Naive thymus-derived CD4-positive, alpha-beta T cell (primary cell): ENCODE results near the gene PCNX1. TPM values are rescaled to one million over a fixed set of nuclear protein-coding genes. Genes with fewer than 3 reads are reported as not detected.
"Not testable (repeated sequence)": the region's sequence is repeated elsewhere in the genome, so short reads cannot be mapped to it uniquely, and the experiment has no call there.

Source experiments
- ATAC-seq: fragments of 150-1000 bp; cut with Tn5 transposase; 2 replicates; pipeline ENCODE4 v1.10.0; 2021; ENCODE audit warnings: mild to moderate bottlenecking, moderate library complexity
- CTCF ChIA-PET: fragments of 350-600 bp; sonication (Branson Sonifier 250); formaldehyde crosslinking; loops from one replicate; lab custom pipeline; 2021; ENCODE audit warnings: antibody characterized with exemption; lab: Charles Lee
- POLR2A ChIA-PET: fragments of 350-600 bp; sonication (Branson Sonifier 250); formaldehyde crosslinking; loops from one replicate; lab custom pipeline; 2021; ENCODE audit warnings: antibody characterized with exemption, inconsistent platforms; lab: Charles Lee
- DNase-seq, 9 donors: peaks; one replicate each; pipeline versions ENCODE4 v3.0.0 to v3.0.0-alpha.2; 2020 to 2022; ENCODE audit warnings: mixed read lengths in 1 of 9
- H3K27ac ChIP-seq: one replicate; pipeline ENCODE4 v1.7.0; 2013; ENCODE audit warnings: mild to moderate bottlenecking, low read depth, low read length, moderate library complexity
- H3K27me3 ChIP-seq, 2 donors: one replicate each; pipeline ENCODE4 v1.7.0; 2013; ENCODE audit warnings: low read length in 2 of 2, mild to moderate bottlenecking in 2 of 2, moderate library complexity in 2 of 2; ENCODE audit not compliant: control insufficient read depth in 2 of 2, insufficient read depth in 2 of 2
- H3K36me3 ChIP-seq, 3 experiments: 1 replicate in 2 of 3; 2 replicates in 1 of 3; pipeline ENCODE4 v1.7.0; 2013; ENCODE audit warnings: low read length in 3 of 3, mild to moderate bottlenecking in 3 of 3, moderate library complexity in 1 of 3; ENCODE audit not compliant: insufficient read depth in 3 of 3, control insufficient read depth in 2 of 3
- H3K4me1 ChIP-seq, 2 donors: one replicate each; pipeline ENCODE4 v1.7.0; 2013; ENCODE audit warnings: low read length in 2 of 2, mild to moderate bottlenecking in 2 of 2, moderate library complexity in 1 of 2; ENCODE audit not compliant: control insufficient read depth in 2 of 2, insufficient read depth in 2 of 2
- H3K4me3 ChIP-seq: 2 replicates; pipeline ENCODE4 v1.7.0; 2013; ENCODE audit warnings: mild to moderate bottlenecking, low read length
- H3K9me3 ChIP-seq, 3 experiments: 1 replicate in 2 of 3; 2 replicates in 1 of 3; pipeline ENCODE4 v1.7.0; 2013; ENCODE audit warnings: low read length in 3 of 3; ENCODE audit not compliant: control insufficient read depth in 2 of 3
- H3K27ac Mint-ChIP-seq, 9 donors: one replicate each; pipeline ENCODE4 v1.8.0; 2020 to 2022; ENCODE audit warnings: mixed read lengths in 9 of 9, mild to moderate bottlenecking in 8 of 9, moderate library complexity in 5 of 9, inconsistent platforms in 2 of 9
- H3K27me3 Mint-ChIP-seq, 5 donors: one replicate each; pipeline ENCODE4 v1.8.0; 2021 to 2022; ENCODE audit warnings: mixed read lengths in 5 of 5, mild to moderate bottlenecking in 1 of 5
- H3K36me3 Mint-ChIP-seq, 5 donors: one replicate each; pipeline ENCODE4 v1.8.0; 2020 to 2022; ENCODE audit warnings: mixed read lengths in 5 of 5, mild to moderate bottlenecking in 3 of 5, inconsistent platforms in 1 of 5
- H3K4me1 Mint-ChIP-seq, 7 donors: one replicate each; pipeline ENCODE4 v1.8.0; 2020 to 2022; ENCODE audit warnings: mixed read lengths in 7 of 7, mild to moderate bottlenecking in 3 of 7, inconsistent platforms in 1 of 7
- H3K4me3 Mint-ChIP-seq, 10 donors: one replicate each; pipeline ENCODE4 v1.8.0; 2020 to 2022; ENCODE audit warnings: mild to moderate bottlenecking in 10 of 10, mixed read lengths in 10 of 10, moderate library complexity in 6 of 10, inconsistent platforms in 2 of 10
- H3K9me3 Mint-ChIP-seq, 11 donors: one replicate each; pipeline ENCODE4 v1.8.0; 2020 to 2022; ENCODE audit warnings: mixed read lengths in 11 of 11, mild to moderate bottlenecking in 4 of 11, inconsistent platforms in 1 of 11, moderate library complexity in 1 of 11
- intact Hi-C, 2 donors: fragments of 100-400 bp; cut with micrococcal nuclease; formaldehyde crosslinking; loops; one replicate each; pipeline ENCODE4 v1.15.1; 2023
- polyA plus RNA-seq, 2 donors: library from polyadenylated mRNA; unstranded; fragments of 300-500 nt; fragmentation: Illumina TruSeq; gene quantifications; one replicate each; pipeline ENCODE4 v1.2.3, GENCODE V29; 2021
- total RNA-seq, 6 experiments: library from RNA in 5 of 6; stranded (reverse) in 5 of 6; gene quantifications; 1 replicate in 5 of 6; 2 replicates in 1 of 6; pipeline ENCODE4 v1.2.3 and lab custom pipeline; 2021 to 2026

PCNX1 gene
- total RNA-seq (100 to 1,000 TPM in 4 of 5 experiments, 10 to 100 TPM in 1; 80.8 to 114 (median 112) TPM), polyA plus RNA-seq (10 to 100 TPM; 11.2 to 12.2 TPM), total RNA-seq (lab: John Stamatoyannopoulos, UW) (350 reads per million, percentile 97 among the genes with 10 or more reads in this experiment)

DNA sequence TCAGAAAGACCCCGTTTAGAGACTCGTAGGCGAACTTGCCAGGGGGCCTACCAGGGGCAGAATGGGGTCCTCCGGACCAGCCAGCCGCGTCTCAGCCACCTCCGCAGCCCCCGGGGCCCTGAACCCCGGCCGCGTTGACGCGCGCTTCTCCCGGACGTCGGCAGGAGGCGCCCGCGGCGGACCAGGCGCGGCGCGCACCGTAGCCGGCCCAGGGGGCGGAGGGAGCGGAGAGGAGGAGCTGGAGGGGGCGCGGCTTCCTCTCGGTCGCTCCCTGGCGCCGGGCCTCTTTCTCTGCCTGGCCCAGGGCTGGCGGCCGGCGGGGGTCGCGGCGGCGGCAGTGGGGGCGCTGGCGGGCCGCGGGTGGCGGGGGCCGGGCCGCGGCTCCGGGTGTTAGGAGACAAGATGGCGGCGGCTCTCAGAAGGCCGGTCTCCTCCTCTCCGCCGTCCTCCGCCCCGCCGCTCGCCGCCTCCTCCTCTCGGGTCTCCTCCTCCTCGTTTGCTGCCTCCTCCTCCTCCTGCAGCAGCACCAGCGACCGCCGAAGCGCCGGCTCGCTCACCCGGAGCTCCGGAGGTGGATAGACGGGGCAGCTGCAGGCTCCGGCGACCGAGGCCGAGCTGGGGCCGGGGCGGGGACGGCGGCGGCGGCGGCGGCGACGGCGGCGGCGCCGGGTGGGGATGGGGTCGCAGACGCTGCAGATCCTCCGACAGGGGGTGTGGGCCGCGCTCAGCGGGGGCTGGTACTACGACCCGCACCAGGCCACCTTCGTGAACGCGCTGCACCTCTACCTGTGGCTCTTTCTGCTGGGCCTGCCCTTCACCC lies at the start of gene PCNX1:
PCNX1 (plus strand) TSS at position 284 of the 820 bp plus-strand sequence; CDS start at position 676, 392 bp downstream.
- H3K9me3 ChIP-seq = no peaks in the 10 kb centered on the region
- H3K4me1 ChIP-seq = peaks cover 9 to 34% of the 10 kb centered on the region in 2 donors
- Mint-ChIP-seq H3K9me3 (no peaks in the 10 kb centered on the region), H3K4me1 (peaks cover 49 to 75% (median 70%) of the 10 kb centered on the region in 7 donors), H3K27ac (peak within 1 kb of the TSS; percentile 93 to 99 (median 97)), H3K4me3 (peak within 1 kb of the TSS; percentile 87 to 99 (median 94)), H3K36me3 (peaks cover 0 to 12% (median 0%) of the 10 kb centered on the region in 5 donors), H3K27me3 (no peaks in the 10 kb centered on the region)
- H3K27ac ChIP-seq = peak within 1 kb of the TSS; percentile 87
- no peaks in the 10 kb centered on the region for H3K27me3 ChIP-seq
- ATAC-seq (peak; percentile 87), DNase-seq (peak; percentile 91 to 95 (median 94))
- ChIA-PET CTCF (interaction anchor here (0.6 to 4.5 kb wide), 31 partner anchors 10 to 98 kb away, joined by 3 to 114 read pairs (median 5); partner anchors contain the start of gene MAP3K9), POLR2A (interaction anchor here (0.6 to 5.3 kb wide), 26 partner anchors 10 to 249 kb away, joined by 3 to 104 read pairs (median 5); no protein-coding TSS in a partner anchor)
- H3K4me3 ChIP-seq = peak within 1 kb of the TSS; percentile 93
- H3K36me3 ChIP-seq = peaks cover 0 to 5% (median 0%) of the 10 kb centered on the region in 3 experiments
- intact Hi-C loops = loop anchor here (1.0 to 10.0 kb wide), 14 partner anchors 14 to 417 kb away; partner anchors contain the start of genes MAP3K9 (in 2 of the 2), SIPA1L1 (in 2 of the 2) and TTC9 (in 1 of the 2)

DNA sequence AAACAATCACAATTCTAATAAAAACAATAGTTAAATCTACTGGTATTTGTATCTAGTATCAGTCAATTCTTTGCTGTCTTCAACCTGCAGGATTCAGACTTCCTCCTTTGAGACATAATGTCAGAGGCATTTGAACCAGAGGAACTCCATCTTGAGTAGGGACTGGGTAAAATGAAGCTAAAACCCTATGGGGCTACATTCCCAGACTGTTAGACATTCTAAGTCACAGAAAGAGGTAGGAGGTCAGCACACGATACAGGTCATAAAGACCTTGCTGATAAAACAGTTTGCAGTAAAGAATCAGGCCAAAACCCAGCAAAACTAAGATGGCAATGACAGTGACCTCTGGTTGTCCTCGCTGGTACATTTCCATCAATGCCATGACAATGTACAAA lies 49.8 kb upstream of the PCNX1 start:
- POLR2A ChIA-PET = no interaction called here
- intact Hi-C loops = no loop called here
- H3K27ac Mint-ChIP-seq = no peak overlapping the region
- H3K4me1 Mint-ChIP-seq = peaks cover 0 to 19% (median 0%) of the 10 kb centered on the region in 7 donors
- peaks cover 0 to 13% (median 0%) of the 10 kb centered on the region in 11 donors for H3K9me3 Mint-ChIP-seq
- CTCF ChIA-PET = no interaction called here
- H3K4me3 Mint-ChIP-seq = no peak overlapping the region
- ATAC-seq (no peak), DNase-seq (no peak)
- Histone ChIP-seq H3K4me1 (no peaks in the 10 kb centered on the region), H3K9me3 (no peaks in the 10 kb centered on the region), H3K27ac (no peak overlapping the region), H3K4me3 (no peak overlapping the region), H3K27me3 (no peaks in the 10 kb centered on the region), H3K36me3 (no peaks in the 10 kb centered on the region)
- H3K27me3 Mint-ChIP-seq = no peaks in the 10 kb centered on the region
- H3K36me3 Mint-ChIP-seq = peaks cover 0 to 7% (median 0%) of the 10 kb centered on the region in 5 donors

- ChIA-PET POLR2A (no interaction called here), CTCF (no interaction called here)
- no peaks in the 10 kb centered on the region for H3K27me3 Mint-ChIP-seq
- H3K9me3 Mint-ChIP-seq = peaks cover 0 to 13% (median 0%) of the 10 kb centered on the region in 11 donors
- peaks cover 0 to 19% (median 0%) of the 10 kb centered on the region in 7 donors for H3K4me1 Mint-ChIP-seq
- Histone ChIP-seq H3K9me3 (no peaks in the 10 kb centered on the region), H3K36me3 (no peaks in the 10 kb centered on the region), H3K27ac (no peak overlapping the region), H3K4me1 (no peaks in the 10 kb centered on the region), H3K4me3 (no peak overlapping the region), H3K27me3 (no peaks in the 10 kb centered on the region)
- ATAC-seq (no peak), DNase-seq (no peak)
- no peak overlapping the region for H3K4me3 Mint-ChIP-seq
- intact Hi-C loops = no loop called here
- no peak overlapping the region for H3K27ac Mint-ChIP-seq
- H3K36me3 Mint-ChIP-seq = peaks cover 0 to 7% (median 0%) of the 10 kb centered on the region in 5 donors
These were observed 48.6 kb upstream of the PCNX1 start for GRCh38 chr14:70858641-70859040.

GRCh38 chr14:70866992-70867391 lies 40.3 kb upstream of the PCNX1 start:
- H3K9me3 ChIP-seq = peaks cover 0 to 12% (median 0%) of the 10 kb centered on the region in 3 experiments
- DNase-seq, H3K27ac Mint-ChIP-seq, H3K36me3 ChIP-seq, H3K4me1 ChIP-seq, H3K4me3 ChIP-seq, intact Hi-C loops, H3K4me1 Mint-ChIP-seq, CTCF ChIA-PET, H3K27ac ChIP-seq, H3K4me3 Mint-ChIP-seq, POLR2A ChIA-PET, H3K27me3 ChIP-seq, ATAC-seq, H3K27me3 Mint-ChIP-seq: not testable (repeated sequence)
- Mint-ChIP-seq H3K36me3 (peaks cover 0 to 22% (median 8%) of the 10 kb centered on the region in 5 donors), H3K9me3 (peaks cover 0 to 33% (median 12%) of the 10 kb centered on the region in 11 donors)

DNA sequence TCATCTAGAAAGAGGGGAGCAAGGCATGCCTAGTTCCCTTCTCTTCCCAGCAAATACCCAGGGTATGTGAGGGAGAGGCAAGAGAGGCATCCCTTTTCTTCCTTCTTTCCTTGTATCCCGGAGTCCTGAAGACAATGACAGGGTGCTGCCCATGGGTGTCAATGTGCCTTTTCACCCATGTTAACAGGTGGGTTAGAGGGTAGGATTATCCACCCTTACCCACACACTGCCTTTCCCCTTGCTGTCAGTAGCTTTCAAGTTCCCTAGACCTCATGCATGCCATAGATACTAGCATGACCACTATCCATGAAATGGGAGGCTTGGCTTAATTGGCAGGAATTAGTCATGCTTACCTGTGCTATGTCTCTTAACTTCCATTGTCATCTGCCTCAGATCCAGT lies 36.3 kb upstream of the PCNX1 start:
- Histone ChIP-seq H3K27ac (no peak overlapping the region), H3K27me3 (no peaks in the 10 kb centered on the region), H3K4me1 (peaks cover 11 to 16% of the 10 kb centered on the region in 2 donors), H3K9me3 (peaks cover 0 to 12% (median 0%) of the 10 kb centered on the region in 3 experiments), H3K4me3 (no peak overlapping the region), H3K36me3 (no peaks in the 10 kb centered on the region)
- peak overlapping the region in 5 of 9 donors; percentile 47 to 97 (median 82) for H3K27ac Mint-ChIP-seq
- ATAC-seq (no peak), DNase-seq (no peak)
- intact Hi-C loops = no loop called here
- H3K36me3 Mint-ChIP-seq = peaks cover 0 to 17% (median 7%) of the 10 kb centered on the region in 5 donors
- peaks cover 6 to 25% (median 15%) of the 10 kb centered on the region in 7 donors for H3K4me1 Mint-ChIP-seq
- ChIA-PET CTCF (interaction anchor here (1.7 to 2.1 kb wide), 2 partner anchors 35 to 87 kb away, joined by 7 to 13 read pairs; partner anchors contain the start of gene PCNX1), POLR2A (no interaction called here)
- no peaks in the 10 kb centered on the region for H3K27me3 Mint-ChIP-seq
- peak overlapping the region in 8 of 10 donors; percentile 1 to 86 (median 74) for H3K4me3 Mint-ChIP-seq
- H3K9me3 Mint-ChIP-seq = peaks cover 0 to 33% (median 12%) of the 10 kb centered on the region in 11 donors
